SU-DHL-6 (cell line): ENCODE measurements around the gene ZBTB45.

Experiments used
- EZH2phosphoT487 ChIP-seq: fragments of 200-600 bp; sonication (generic), shearing (Covaris generic); conservative IDR thresholded peaks from 2 replicates; pipeline ENCODE4 v1.6.1; 2018; ENCODE audit warnings: mild to moderate bottlenecking, antibody characterized with exemption, low read length, moderate library complexity, mixed read lengths
- TF ChIP-seq, protein P1 (sequence below): fragments of 200-600 bp; sonication (generic); IDR thresholded peaks from one replicate; pipeline ENCODE4 v1.5.1; 2017; ENCODE audit warnings: antibody characterized with exemption, mild to moderate bottlenecking, low read length, moderate library complexity; ENCODE audit not compliant: insufficient read depth, poor library complexity, severe bottlenecking

GRCh38 chr19:58468216-58468839, 51.3 kb downstream of the ZBTB45 start:
- TF ChIP-seq, protein P1, sequence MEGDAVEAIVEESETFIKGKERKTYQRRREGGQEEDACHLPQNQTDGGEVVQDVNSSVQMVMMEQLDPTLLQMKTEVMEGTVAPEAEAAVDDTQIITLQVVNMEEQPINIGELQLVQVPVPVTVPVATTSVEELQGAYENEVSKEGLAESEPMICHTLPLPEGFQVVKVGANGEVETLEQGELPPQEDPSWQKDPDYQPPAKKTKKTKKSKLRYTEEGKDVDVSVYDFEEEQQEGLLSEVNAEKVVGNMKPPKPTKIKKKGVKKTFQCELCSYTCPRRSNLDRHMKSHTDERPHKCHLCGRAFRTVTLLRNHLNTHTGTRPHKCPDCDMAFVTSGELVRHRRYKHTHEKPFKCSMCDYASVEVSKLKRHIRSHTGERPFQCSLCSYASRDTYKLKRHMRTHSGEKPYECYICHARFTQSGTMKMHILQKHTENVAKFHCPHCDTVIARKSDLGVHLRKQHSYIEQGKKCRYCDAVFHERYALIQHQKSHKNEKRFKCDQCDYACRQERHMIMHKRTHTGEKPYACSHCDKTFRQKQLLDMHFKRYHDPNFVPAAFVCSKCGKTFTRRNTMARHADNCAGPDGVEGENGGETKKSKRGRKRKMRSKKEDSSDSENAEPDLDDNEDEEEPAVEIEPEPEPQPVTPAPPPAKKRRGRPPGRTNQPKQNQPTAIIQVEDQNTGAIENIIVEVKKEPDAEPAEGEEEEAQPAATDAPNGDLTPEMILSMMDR: no peak
- no peak for TF ChIP-seq EZH2phosphoT487
